CD4-positive, CD25-positive, alpha-beta regulatory T cell (primary cell): ENCODE measurements around the gene DCLK2. TPM values are rescaled to one million over a fixed set of nuclear protein-coding genes. Genes with fewer than 3 reads are reported as not detected.

ENCODE experiments used
- ATAC-seq, 2 donors: fragments of 150-1000 bp; cut with Tn5 transposase; one replicate each; pipeline ENCODE4 v1.10.0; 2021; ENCODE audit warnings: low read depth in 2 of 2, moderate number of reproducible peaks in 2 of 2, moderate library complexity in 1 of 2
- DNase-seq, 3 donors: peaks; one replicate each; pipeline versions ENCODE4 v3.0.0 to v3.0.0-alpha.2; 2012 to 2022; ENCODE audit warnings: mixed read lengths in 1 of 3
- H3K27ac ChIP-seq: one replicate; pipeline ENCODE4 v1.7.0; 2013; ENCODE audit warnings: mild to moderate bottlenecking, low read length; ENCODE audit not compliant: insufficient read depth, poor library complexity, severe bottlenecking
- H3K27me3 ChIP-seq: one replicate; pipeline ENCODE4 v1.7.0; 2013; ENCODE audit warnings: low read length; ENCODE audit not compliant: control insufficient read depth, insufficient read depth
- H3K36me3 ChIP-seq: one replicate; pipeline ENCODE4 v1.7.0; 2013; ENCODE audit warnings: mild to moderate bottlenecking, low read length, moderate library complexity; ENCODE audit not compliant: control insufficient read depth, insufficient read depth
- H3K4me1 ChIP-seq: 2 replicates; pipeline ENCODE4 v1.7.0; 2013; ENCODE audit warnings: mild to moderate bottlenecking, low read length; ENCODE audit not compliant: insufficient read depth, control insufficient read depth, poor library complexity, severe bottlenecking
- H3K4me3 ChIP-seq: one replicate; pipeline ENCODE4 v1.7.0; 2013; ENCODE audit warnings: low read depth, mild to moderate bottlenecking, low read length, moderate library complexity
- H3K9me3 ChIP-seq, 2 experiments: 1 replicate in 1 of 2; 2 replicates in 1 of 2; pipeline ENCODE4 v1.7.0; 2013; ENCODE audit warnings: low read length in 2 of 2, mild to moderate bottlenecking in 1 of 2, moderate library complexity in 1 of 2; ENCODE audit not compliant: control insufficient read depth in 2 of 2
- H3K27ac Mint-ChIP-seq, 3 donors: one replicate each; pipeline ENCODE4 v1.8.0; 2020 to 2022; ENCODE audit warnings: mild to moderate bottlenecking in 3 of 3, mixed read lengths in 3 of 3, moderate library complexity in 2 of 3
- H3K27me3 Mint-ChIP-seq: one replicate; pipeline ENCODE4 v1.8.0; 2022; ENCODE audit warnings: mild to moderate bottlenecking, mixed read lengths
- H3K36me3 Mint-ChIP-seq: one replicate; pipeline ENCODE4 v1.8.0; 2020; ENCODE audit warnings: mixed read lengths
- H3K4me1 Mint-ChIP-seq, 4 donors: one replicate each; pipeline ENCODE4 v1.8.0; 2020 to 2022; ENCODE audit warnings: mixed read lengths in 4 of 4, mild to moderate bottlenecking in 1 of 4
- H3K4me3 Mint-ChIP-seq, 4 donors: one replicate each; pipeline ENCODE4 v1.8.0; 2020 to 2022; ENCODE audit warnings: mild to moderate bottlenecking in 4 of 4, mixed read lengths in 4 of 4, moderate library complexity in 3 of 4
- H3K9me3 Mint-ChIP-seq, 7 donors: one replicate each; pipeline ENCODE4 v1.8.0; 2020 to 2022; ENCODE audit warnings: mixed read lengths in 7 of 7, mild to moderate bottlenecking in 3 of 7, moderate library complexity in 2 of 7
- polyA plus RNA-seq, 4 donors: library from polyadenylated mRNA; unstranded; fragments of 300-500 nt; fragmentation: Illumina TruSeq; gene quantifications; one replicate each; pipeline ENCODE4 v1.2.3, GENCODE V29; 2021
- total RNA-seq: library from RNA; stranded (reverse); gene quantifications from one replicate; pipeline ENCODE4 v1.2.3, GENCODE V29; 2022

Gene DCLK2
- total and polyA plus RNA-seq, 5 donors from 2014 or later: 0.12 TPM; not detected in 4

DNA sequence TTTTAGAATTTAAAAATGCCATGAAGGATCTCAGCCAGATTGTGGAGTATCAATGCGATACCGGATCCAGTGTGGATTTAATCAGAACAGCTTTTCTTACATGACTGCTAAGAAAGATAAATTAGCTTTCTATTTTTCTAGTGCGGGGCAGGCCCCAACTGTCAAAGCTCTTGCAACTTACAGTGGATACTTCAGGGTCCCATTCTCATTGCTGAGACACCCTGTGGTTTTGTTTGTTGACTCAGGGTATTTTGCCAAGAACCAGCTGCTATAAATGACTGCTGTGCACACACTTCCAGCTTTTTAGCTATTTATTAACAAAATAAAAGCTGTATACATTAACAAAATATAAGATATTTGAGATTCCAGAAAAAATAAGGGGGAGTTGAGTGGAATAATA is 166.4 kb downstream of the DCLK2 start:
- Mint-ChIP-seq H3K36me3 (no peaks in the 10 kb centered on the region), H3K4me1 (no peaks in the 10 kb centered on the region), H3K27me3 (peaks cover 6% of the 10 kb centered on the region), H3K4me3 (no peak overlapping the region), H3K9me3 (no peaks in the 10 kb centered on the region), H3K27ac (no peak overlapping the region)
- no peak for DNase-seq
- H3K27me3 ChIP-seq: peaks cover 3% of the 10 kb centered on the region
- no peaks in the 10 kb centered on the region for H3K4me1 ChIP-seq
- H3K36me3 ChIP-seq: no peaks in the 10 kb centered on the region
- ATAC-seq: no peak
- no peaks in the 10 kb centered on the region for H3K9me3 ChIP-seq
- no peak overlapping the region for H3K4me3 ChIP-seq
- no peak overlapping the region for H3K27ac ChIP-seq

DNA sequence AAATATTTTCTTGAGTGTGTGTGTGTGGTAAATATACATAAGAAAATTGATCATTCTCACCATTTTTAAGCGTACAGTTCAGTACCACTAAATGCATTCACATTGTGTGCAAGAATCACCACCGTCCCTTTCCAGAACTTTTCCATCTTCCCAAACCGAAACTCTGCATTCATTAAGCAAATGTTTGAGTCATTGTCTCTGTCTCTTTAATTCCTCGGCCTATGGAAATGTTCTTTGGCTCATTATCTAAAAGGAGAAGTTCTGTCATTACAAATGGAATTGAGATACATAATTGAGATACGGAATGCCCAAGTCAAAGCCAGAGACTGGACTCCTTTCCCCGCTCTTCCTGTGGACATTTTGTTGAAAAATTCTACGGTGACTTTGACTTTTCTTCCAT is 168.9 kb downstream of the DCLK2 start:
- H3K27ac Mint-ChIP-seq: no peak overlapping the region
- ATAC-seq (no peak), DNase-seq (no peak)
- H3K4me3 ChIP-seq: no peak overlapping the region
- no peak overlapping the region for H3K4me3 Mint-ChIP-seq
- H3K9me3 Mint-ChIP-seq: no peaks in the 10 kb centered on the region
- H3K4me1 Mint-ChIP-seq: no peaks in the 10 kb centered on the region
- no peaks in the 10 kb centered on the region for H3K9me3 ChIP-seq
- H3K36me3 ChIP-seq: no peaks in the 10 kb centered on the region
- no peak overlapping the region for H3K27ac ChIP-seq
- H3K4me1 ChIP-seq: no peaks in the 10 kb centered on the region
- H3K27me3 ChIP-seq: peaks cover 3% of the 10 kb centered on the region
- H3K36me3 Mint-ChIP-seq: no peaks in the 10 kb centered on the region
- peaks cover 6% of the 10 kb centered on the region for H3K27me3 Mint-ChIP-seq

DNA sequence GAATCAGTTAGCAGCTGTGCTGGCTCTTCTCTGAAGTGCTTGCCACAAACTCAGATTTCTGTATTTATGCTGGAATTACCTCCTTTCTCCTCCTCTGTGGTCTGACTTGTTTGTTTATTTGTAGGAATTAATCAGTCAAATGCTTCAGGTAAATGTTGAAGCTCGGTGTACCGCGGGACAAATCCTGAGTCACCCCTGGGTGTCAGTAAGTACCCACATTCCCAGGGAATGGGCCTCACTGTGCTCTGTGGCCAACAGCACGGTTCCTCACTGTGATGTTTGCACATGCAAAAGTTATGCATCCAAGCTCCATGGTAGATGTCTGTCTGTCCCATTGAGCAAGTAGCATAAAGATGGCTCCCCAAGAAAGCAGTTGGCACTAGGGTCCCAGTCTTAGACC is 169.9 kb downstream of the DCLK2 start:
- no peak for DNase-seq
- Histone ChIP-seq H3K36me3 (no peaks in the 10 kb centered on the region), H3K27ac (no peak overlapping the region), H3K27me3 (peaks cover 3% of the 10 kb centered on the region), H3K4me1 (no peaks in the 10 kb centered on the region), H3K9me3 (no peaks in the 10 kb centered on the region), H3K4me3 (no peak overlapping the region)
- Mint-ChIP-seq H3K4me3 (no peak overlapping the region), H3K4me1 (no peaks in the 10 kb centered on the region), H3K9me3 (peaks cover 0 to 1% (median 0%) of the 10 kb centered on the region in 7 donors), H3K36me3 (no peaks in the 10 kb centered on the region), H3K27me3 (peaks cover 6% of the 10 kb centered on the region), H3K27ac (no peak overlapping the region)
- no peak for ATAC-seq

DNA sequence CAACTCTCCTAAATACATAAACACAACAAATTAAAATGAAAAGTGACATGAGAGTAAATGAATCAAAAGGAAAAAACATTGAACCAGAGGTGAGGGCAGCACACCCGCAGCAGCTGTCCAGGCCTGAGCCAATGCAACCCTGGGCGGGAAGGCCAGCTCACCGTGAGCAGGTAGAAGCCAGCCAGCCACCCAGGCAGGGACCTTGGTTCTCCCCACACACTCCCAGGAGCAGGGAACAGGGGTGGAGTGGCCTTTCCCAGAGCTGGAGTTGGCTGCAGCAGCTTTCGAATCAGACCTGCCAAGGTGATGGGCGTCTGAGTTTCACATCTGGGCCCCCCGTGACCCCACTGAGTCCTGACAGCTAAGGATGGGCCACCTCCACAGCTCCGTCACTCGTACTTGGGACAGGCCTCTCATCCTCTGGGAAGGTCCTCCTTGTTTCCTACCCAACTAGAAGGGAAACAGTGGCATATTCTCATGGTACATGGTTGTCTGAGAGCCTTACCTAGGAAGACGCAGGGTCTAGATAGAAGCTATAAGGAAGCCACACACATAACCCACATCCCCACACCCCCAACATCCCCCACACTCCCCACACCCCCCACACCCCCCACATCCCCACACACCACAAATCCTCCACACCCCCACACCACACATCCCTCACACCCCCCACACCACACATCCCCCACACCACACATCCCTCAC is 172.2 kb downstream of the DCLK2 start:
- H3K27ac Mint-ChIP-seq: no peak overlapping the region
- H3K36me3 Mint-ChIP-seq: no peaks in the 10 kb centered on the region
- H3K4me3 Mint-ChIP-seq: no peak overlapping the region
- H3K4me1 Mint-ChIP-seq: no peaks in the 10 kb centered on the region
- peaks cover 6% of the 10 kb centered on the region for H3K27me3 Mint-ChIP-seq
- peaks cover 0 to 1% (median 0%) of the 10 kb centered on the region in 7 donors for H3K9me3 Mint-ChIP-seq
- H3K9me3 ChIP-seq: no peaks in the 10 kb centered on the region
- H3K4me1 ChIP-seq: no peaks in the 10 kb centered on the region
- DNase-seq (no peak), ATAC-seq (no peak)
- peaks cover 3% of the 10 kb centered on the region for H3K27me3 ChIP-seq
- H3K36me3 ChIP-seq: no peaks in the 10 kb centered on the region
- H3K27ac ChIP-seq: no peak overlapping the region
- no peak overlapping the region for H3K4me3 ChIP-seq

DNA sequence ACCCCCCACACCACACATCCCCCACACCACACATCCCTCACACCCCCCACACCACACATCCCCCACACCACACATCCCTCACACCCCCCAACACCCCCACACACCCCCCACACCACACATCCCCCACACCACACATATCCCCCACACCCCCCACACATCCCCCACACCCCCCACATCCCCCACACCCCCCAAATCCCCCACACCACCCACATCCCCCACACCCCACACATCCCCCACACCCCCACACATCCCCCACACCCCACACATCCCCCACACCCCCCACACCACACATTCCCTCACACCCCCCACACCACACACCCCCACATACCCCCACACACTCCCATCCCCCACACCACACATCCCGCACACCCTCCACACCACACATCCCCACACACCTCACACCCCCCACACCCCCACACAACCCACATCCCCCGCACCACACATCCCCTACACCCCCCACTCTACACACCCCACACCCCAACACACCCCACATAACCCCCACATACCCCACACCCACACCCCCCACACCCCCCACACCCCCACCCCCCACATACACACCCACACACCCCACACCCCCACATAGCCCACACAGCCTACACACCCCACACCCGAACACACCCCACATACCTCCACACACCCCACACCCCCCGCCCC is 172.9 kb downstream of the DCLK2 start:
- Mint-ChIP-seq H3K27ac (no peak overlapping the region), H3K9me3 (peaks cover 0 to 1% (median 0%) of the 10 kb centered on the region in 7 donors), H3K4me1 (no peaks in the 10 kb centered on the region), H3K27me3 (peaks cover 6% of the 10 kb centered on the region), H3K36me3 (no peaks in the 10 kb centered on the region), H3K4me3 (no peak overlapping the region)
- H3K27ac ChIP-seq: no peak overlapping the region
- H3K4me3 ChIP-seq: no peak overlapping the region
- H3K36me3 ChIP-seq: no peaks in the 10 kb centered on the region
- DNase-seq (no peak), ATAC-seq (no peak)
- H3K27me3 ChIP-seq: peaks cover 3% of the 10 kb centered on the region
- H3K4me1 ChIP-seq: no peaks in the 10 kb centered on the region
- H3K9me3 ChIP-seq: no peaks in the 10 kb centered on the region

DNA sequence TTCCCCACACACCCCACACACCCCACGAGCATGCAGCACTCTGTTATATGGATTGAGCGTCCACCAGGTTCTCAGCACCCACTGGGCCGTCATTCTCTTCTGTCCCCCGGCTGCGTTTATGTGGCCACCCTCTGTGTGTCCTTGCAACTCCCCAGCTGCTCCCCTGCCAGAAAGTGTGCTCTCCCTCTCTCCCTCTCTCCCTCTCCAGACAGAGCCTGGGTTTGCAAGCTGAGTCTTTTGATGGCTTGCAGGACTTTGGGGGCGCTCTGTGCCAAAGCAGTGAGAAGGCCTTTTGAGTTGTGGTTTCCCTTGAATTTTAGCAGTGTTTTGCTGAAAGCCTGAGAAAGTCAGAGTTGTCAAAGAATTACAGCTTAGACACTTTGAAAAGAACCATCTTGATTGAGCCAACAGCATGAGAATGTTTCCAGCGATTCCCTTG is 173.5 kb downstream of the DCLK2 start:
- H3K36me3 ChIP-seq: no peaks in the 10 kb centered on the region
- Mint-ChIP-seq H3K4me3 (no peak overlapping the region), H3K36me3 (peaks cover 3% of the 10 kb centered on the region), H3K4me1 (no peaks in the 10 kb centered on the region), H3K27ac (peak overlapping the region in 1 of 3 donors; percentile 26), H3K9me3 (peaks cover 0 to 1% (median 0%) of the 10 kb centered on the region in 7 donors), H3K27me3 (peaks cover 6% of the 10 kb centered on the region)
- no peak for ATAC-seq
- H3K27me3 ChIP-seq: peaks cover 3% of the 10 kb centered on the region
- H3K27ac ChIP-seq: no peak overlapping the region
- H3K4me3 ChIP-seq: no peak overlapping the region
- no peak for DNase-seq
- H3K9me3 ChIP-seq: no peaks in the 10 kb centered on the region
- H3K4me1 ChIP-seq: no peaks in the 10 kb centered on the region

DNA sequence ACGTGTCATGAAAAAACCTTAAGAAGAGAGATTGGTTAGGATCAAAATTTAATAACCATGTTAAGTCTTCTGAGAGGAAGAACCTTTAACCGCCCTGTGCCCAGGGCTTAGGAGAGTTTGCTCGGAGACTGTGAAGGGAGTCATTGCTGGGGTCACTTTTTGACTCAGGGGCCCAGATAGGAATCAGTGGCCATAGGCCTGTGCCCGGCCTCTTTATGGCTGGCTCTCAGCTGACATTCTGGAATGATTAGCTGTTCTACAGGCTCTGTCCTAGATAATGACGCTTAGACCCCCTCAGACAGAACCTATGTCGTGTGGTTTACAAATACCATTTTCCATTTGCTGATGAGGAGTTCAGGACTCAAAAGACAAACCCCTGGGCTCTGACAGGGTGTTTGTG is 174.1 kb downstream of the DCLK2 start:
- H3K4me3 Mint-ChIP-seq: no peak overlapping the region
- no peak overlapping the region for H3K27ac ChIP-seq
- ATAC-seq (no peak), DNase-seq (no peak)
- no peak overlapping the region for H3K4me3 ChIP-seq
- no peaks in the 10 kb centered on the region for H3K4me1 Mint-ChIP-seq
- peaks cover under 1% of the 10 kb centered on the region for H3K27me3 ChIP-seq
- peak overlapping the region in 1 of 3 donors; percentile 13 for H3K27ac Mint-ChIP-seq
- H3K9me3 ChIP-seq: no peaks in the 10 kb centered on the region
- H3K36me3 ChIP-seq: no peaks in the 10 kb centered on the region
- H3K27me3 Mint-ChIP-seq: peaks cover 6% of the 10 kb centered on the region
- H3K36me3 Mint-ChIP-seq: peaks cover 3% of the 10 kb centered on the region
- no peaks in the 10 kb centered on the region for H3K4me1 ChIP-seq
- H3K9me3 Mint-ChIP-seq: peaks cover 0 to 1% (median 0%) of the 10 kb centered on the region in 7 donors

DNA sequence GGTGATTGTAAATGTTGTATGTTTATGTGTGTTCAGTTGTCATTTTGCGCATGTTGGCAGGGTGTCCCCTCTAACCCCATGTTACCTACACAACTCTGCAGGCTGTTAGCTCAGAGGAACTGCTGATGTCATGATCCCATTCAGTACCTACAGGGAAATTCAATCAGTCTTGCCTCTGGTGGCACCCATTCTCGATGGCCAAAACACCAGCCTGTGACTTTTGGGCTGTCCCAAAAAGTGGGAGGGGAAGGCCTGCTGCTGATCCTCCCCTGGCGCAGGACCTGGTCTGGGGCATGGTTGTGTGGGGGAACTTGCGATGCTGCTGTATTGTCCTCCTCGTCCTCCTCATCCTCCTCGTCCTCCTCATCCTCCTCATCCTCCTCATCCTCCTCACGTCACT is 174.5 kb downstream of the DCLK2 start:
- Histone ChIP-seq H3K27ac (no peak overlapping the region), H3K9me3 (no peaks in the 10 kb centered on the region), H3K4me1 (no peaks in the 10 kb centered on the region), H3K36me3 (no peaks in the 10 kb centered on the region), H3K4me3 (no peak overlapping the region), H3K27me3 (no peaks in the 10 kb centered on the region)
- peaks cover 0 to 1% (median 0%) of the 10 kb centered on the region in 7 donors for H3K9me3 Mint-ChIP-seq
- DNase-seq (no peak), ATAC-seq (no peak)
- H3K27ac Mint-ChIP-seq: peak overlapping the region in 1 of 3 donors; percentile 13
- H3K4me3 Mint-ChIP-seq: no peak overlapping the region
- no peaks in the 10 kb centered on the region for H3K4me1 Mint-ChIP-seq
- H3K36me3 Mint-ChIP-seq: peaks cover 3% of the 10 kb centered on the region
- peaks cover 6% of the 10 kb centered on the region for H3K27me3 Mint-ChIP-seq
